KMS-11 (cell line): Measurements from ENCODE around the gene TRNT1.

Source experiments
- H2AFZ ChIP-seq: fragments of 200-600 bp; sonication (generic); 2 replicates; pipeline ENCODE4 v1.6.1; 2016; ENCODE audit warnings: antibody characterized with exemption, mixed run types, low read depth
- H3K27ac ChIP-seq: fragments of 200-600 bp; sonication (generic); 2 replicates; pipeline ENCODE4 v1.6.1; 2016; ENCODE audit warnings: mild to moderate bottlenecking, mixed run types
- H3K27me3 ChIP-seq: fragments of 200-600 bp; sonication (generic); 2 replicates; pipeline ENCODE4 v1.6.1; 2017; ENCODE audit warnings: mild to moderate bottlenecking, low read depth, mixed run types, moderate library complexity; ENCODE audit not compliant: insufficient read depth
- H3K36me3 ChIP-seq: fragments of 200-600 bp; sonication (generic); 2 replicates; pipeline ENCODE4 v1.6.1; 2017; ENCODE audit warnings: mild to moderate bottlenecking, mixed run types; ENCODE audit not compliant: insufficient read depth
- H3K4me1 ChIP-seq: fragments of 200-600 bp; sonication (generic); 2 replicates; pipeline ENCODE4 v1.6.1; 2016; ENCODE audit warnings: mild to moderate bottlenecking, low read depth, mixed run types; ENCODE audit not compliant: poor library complexity, severe bottlenecking
- H3K4me2 ChIP-seq: fragments of 200-600 bp; sonication (generic); 2 replicates; pipeline ENCODE4 v1.7.0; 2016; ENCODE audit warnings: mild to moderate bottlenecking, mixed run types
- H3K4me3 ChIP-seq: fragments of 200-600 bp; sonication (generic); IDR thresholded peaks from 2 replicates; pipeline ENCODE4 v1.6.1; 2017; ENCODE audit warnings: low read depth, low read length, mixed read lengths; ENCODE audit not compliant: insufficient read depth
- H3K79me2 ChIP-seq: fragments of 200-600 bp; sonication (generic); 2 replicates; pipeline ENCODE4 v1.6.1; 2016; ENCODE audit warnings: low read depth, mixed run types; ENCODE audit not compliant: insufficient read depth
- H3K9ac ChIP-seq: fragments of 200-600 bp; sonication (generic); 2 replicates; pipeline ENCODE4 v1.6.1; 2016; ENCODE audit warnings: mild to moderate bottlenecking, mixed run types
- H4K20me1 ChIP-seq: fragments of 200-600 bp; sonication (generic); 2 replicates; pipeline ENCODE4 v1.6.1; 2016; ENCODE audit warnings: mild to moderate bottlenecking, mixed run types; ENCODE audit not compliant: insufficient read depth
- CTCF ChIP-seq: fragments of 200-600 bp; sonication (generic); conservative IDR thresholded peaks from 2 replicates; pipeline ENCODE4 v1.6.1; 2017; ENCODE audit warnings: low read depth, mild to moderate bottlenecking, antibody characterized with exemption, low read length, moderate library complexity, mixed read lengths

Gene TRNT1

GRCh38 chr3:3084890-3085289 lies 41.9 kb upstream of the TRNT1 start:
- no peaks in the 10 kb centered on the region for H4K20me1 ChIP-seq
- no peaks in the 10 kb centered on the region for H3K36me3 ChIP-seq
- no peaks in the 10 kb centered on the region for H3K79me2 ChIP-seq
- no peak overlapping the region for H3K4me3 ChIP-seq
- no peak overlapping the region for H3K27ac ChIP-seq
- no peaks in the 10 kb centered on the region for H3K4me1 ChIP-seq
- no peak overlapping the region for H3K4me2 ChIP-seq
- no peak overlapping the region for H2AFZ ChIP-seq
- TF ChIP-seq CTCF: no peak
- no peak overlapping the region for H3K9ac ChIP-seq
- no peaks in the 10 kb centered on the region for H3K27me3 ChIP-seq

GRCh38 chr3:3085782-3086181 lies 41.0 kb upstream of the TRNT1 start:
- H4K20me1 ChIP-seq: no peaks in the 10 kb centered on the region
- H3K27me3 ChIP-seq: no peaks in the 10 kb centered on the region
- TF ChIP-seq CTCF: no peak
- no peak overlapping the region for H2AFZ ChIP-seq
- H3K36me3 ChIP-seq: no peaks in the 10 kb centered on the region
- no peak overlapping the region for H3K4me3 ChIP-seq
- H3K4me1 ChIP-seq: no peaks in the 10 kb centered on the region
- no peak overlapping the region for H3K9ac ChIP-seq
- no peaks in the 10 kb centered on the region for H3K79me2 ChIP-seq
- no peak overlapping the region for H3K4me2 ChIP-seq
- no peak overlapping the region for H3K27ac ChIP-seq

- Histone ChIP-seq H4K20me1 (no peaks in the 10 kb centered on the region), H2AFZ (no peak overlapping the region), H3K27me3 (no peaks in the 10 kb centered on the region), H3K4me1 (no peaks in the 10 kb centered on the region), H3K36me3 (no peaks in the 10 kb centered on the region), H3K27ac (no peak overlapping the region), H3K4me2 (no peak overlapping the region), H3K9ac (no peak overlapping the region), H3K4me3 (no peak overlapping the region), H3K79me2 (no peaks in the 10 kb centered on the region)
- no peak for TF ChIP-seq CTCF
Observed at GRCh38 chr3:3086239-3086638, 40.5 kb upstream of the TRNT1 start.

GRCh38 chr3:3087279-3087678 lies 39.5 kb upstream of the TRNT1 start:
- no peak overlapping the region for H3K4me3 ChIP-seq
- no peaks in the 10 kb centered on the region for H3K36me3 ChIP-seq
- no peaks in the 10 kb centered on the region for H3K27me3 ChIP-seq
- TF ChIP-seq CTCF: no peak
- H2AFZ ChIP-seq: no peak overlapping the region
- no peaks in the 10 kb centered on the region for H3K4me1 ChIP-seq
- no peak overlapping the region for H3K4me2 ChIP-seq
- H3K9ac ChIP-seq: no peak overlapping the region
- no peak overlapping the region for H3K27ac ChIP-seq
- H4K20me1 ChIP-seq: no peaks in the 10 kb centered on the region
- no peaks in the 10 kb centered on the region for H3K79me2 ChIP-seq
